OCI-LY3 (cell line): Measurements from ENCODE around the gene NUP210.

ENCODE experiments used
- EZH2phosphoT487 ChIP-seq: fragments of 200-600 bp; shearing (Covaris generic); IDR thresholded peaks from 2 replicates; pipeline ENCODE4 v1.6.1; 2018; ENCODE audit warnings: antibody characterized with exemption, mixed run types, low read depth
- TF ChIP-seq, protein P1 (sequence below): fragments of 200-600, 300-600 bp; sonication (generic); IDR thresholded peaks from 2 replicates; pipeline ENCODE4 v1.5.1; 2014; ENCODE audit warnings: antibody characterized with exemption, low read length, low read depth

- TF ChIP-seq, protein P1, sequence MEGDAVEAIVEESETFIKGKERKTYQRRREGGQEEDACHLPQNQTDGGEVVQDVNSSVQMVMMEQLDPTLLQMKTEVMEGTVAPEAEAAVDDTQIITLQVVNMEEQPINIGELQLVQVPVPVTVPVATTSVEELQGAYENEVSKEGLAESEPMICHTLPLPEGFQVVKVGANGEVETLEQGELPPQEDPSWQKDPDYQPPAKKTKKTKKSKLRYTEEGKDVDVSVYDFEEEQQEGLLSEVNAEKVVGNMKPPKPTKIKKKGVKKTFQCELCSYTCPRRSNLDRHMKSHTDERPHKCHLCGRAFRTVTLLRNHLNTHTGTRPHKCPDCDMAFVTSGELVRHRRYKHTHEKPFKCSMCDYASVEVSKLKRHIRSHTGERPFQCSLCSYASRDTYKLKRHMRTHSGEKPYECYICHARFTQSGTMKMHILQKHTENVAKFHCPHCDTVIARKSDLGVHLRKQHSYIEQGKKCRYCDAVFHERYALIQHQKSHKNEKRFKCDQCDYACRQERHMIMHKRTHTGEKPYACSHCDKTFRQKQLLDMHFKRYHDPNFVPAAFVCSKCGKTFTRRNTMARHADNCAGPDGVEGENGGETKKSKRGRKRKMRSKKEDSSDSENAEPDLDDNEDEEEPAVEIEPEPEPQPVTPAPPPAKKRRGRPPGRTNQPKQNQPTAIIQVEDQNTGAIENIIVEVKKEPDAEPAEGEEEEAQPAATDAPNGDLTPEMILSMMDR = no peak
- TF ChIP-seq EZH2phosphoT487 = no peak
Observed at GRCh38 chr3:13324835-13325501, 95.2 kb downstream of the NUP210 start.
